PFSK-1 (cell line): ENCODE results near the gene RTL3.

Source experiments
- SIN3A ChIP-seq: IDR thresholded peaks from 2 replicates; pipeline ENCODE4 v1.6.1; 2012; ENCODE audit warnings: mild to moderate bottlenecking, low read length, moderate library complexity, borderline replicate concordance; ENCODE audit not compliant: insufficient read depth
- TF ChIP-seq, protein P1 (sequence below), 2 experiments: IDR thresholded peaks; 2 replicates each; pipeline versions ENCODE4 v1.6.1 to v1.8.0; 2011 to 2012; ENCODE audit warnings: low read depth in 2 of 2, low read length in 2 of 2, control low read depth in 1 of 2, inconsistent platforms in 1 of 2, mild to moderate bottlenecking in 1 of 2, moderate library complexity in 1 of 2; ENCODE audit not compliant: insufficient read depth in 1 of 2

DNA sequence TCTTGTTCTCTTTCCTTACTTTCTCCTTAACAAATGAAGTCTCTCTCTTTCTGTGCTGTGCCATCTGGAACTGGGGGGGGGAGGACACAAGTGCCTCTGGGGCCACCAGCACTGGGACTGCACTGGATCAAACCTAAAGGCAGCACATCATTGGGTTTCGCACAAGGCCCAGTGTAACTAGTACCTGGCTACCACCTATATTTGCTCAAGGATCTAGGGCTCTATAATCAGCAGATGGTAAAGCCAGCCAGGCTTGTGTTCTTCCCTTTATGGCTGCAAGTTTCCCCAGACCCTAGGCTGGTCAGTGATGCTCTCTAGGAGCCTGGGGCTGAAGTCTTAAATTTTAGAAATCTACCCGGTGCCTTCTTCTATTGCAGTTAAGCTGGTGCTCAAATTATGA is 40.1 kb downstream of the RTL3 start:
- TF ChIP-seq, protein P1, sequence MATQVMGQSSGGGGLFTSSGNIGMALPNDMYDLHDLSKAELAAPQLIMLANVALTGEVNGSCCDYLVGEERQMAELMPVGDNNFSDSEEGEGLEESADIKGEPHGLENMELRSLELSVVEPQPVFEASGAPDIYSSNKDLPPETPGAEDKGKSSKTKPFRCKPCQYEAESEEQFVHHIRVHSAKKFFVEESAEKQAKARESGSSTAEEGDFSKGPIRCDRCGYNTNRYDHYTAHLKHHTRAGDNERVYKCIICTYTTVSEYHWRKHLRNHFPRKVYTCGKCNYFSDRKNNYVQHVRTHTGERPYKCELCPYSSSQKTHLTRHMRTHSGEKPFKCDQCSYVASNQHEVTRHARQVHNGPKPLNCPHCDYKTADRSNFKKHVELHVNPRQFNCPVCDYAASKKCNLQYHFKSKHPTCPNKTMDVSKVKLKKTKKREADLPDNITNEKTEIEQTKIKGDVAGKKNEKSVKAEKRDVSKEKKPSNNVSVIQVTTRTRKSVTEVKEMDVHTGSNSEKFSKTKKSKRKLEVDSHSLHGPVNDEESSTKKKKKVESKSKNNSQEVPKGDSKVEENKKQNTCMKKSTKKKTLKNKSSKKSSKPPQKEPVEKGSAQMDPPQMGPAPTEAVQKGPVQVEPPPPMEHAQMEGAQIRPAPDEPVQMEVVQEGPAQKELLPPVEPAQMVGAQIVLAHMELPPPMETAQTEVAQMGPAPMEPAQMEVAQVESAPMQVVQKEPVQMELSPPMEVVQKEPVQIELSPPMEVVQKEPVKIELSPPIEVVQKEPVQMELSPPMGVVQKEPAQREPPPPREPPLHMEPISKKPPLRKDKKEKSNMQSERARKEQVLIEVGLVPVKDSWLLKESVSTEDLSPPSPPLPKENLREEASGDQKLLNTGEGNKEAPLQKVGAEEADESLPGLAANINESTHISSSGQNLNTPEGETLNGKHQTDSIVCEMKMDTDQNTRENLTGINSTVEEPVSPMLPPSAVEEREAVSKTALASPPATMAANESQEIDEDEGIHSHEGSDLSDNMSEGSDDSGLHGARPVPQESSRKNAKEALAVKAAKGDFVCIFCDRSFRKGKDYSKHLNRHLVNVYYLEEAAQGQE (IDR thresholded peaks at IDR 0.05; ENCODE audit: insufficient read depth in 1 of 2, low read depth in 2 of 2, low read length in 2 of 2): no peak
- no peak for TF ChIP-seq SIN3A
